Uterus (tissue), 4 donors: Measurements from ENCODE around the gene CENPN. TPM values are rescaled to one million over a fixed set of nuclear protein-coding genes. Genes with fewer than 3 reads are reported as not detected.

ENCODE experiments used
- DNase-seq, 2 donors: peaks; one replicate each; pipeline ENCODE4 v3.0.0-alpha.2; 2019 to 2020
- H3K27ac ChIP-seq, 2 donors: fragments of 200-600 bp; sonication (generic); 1 replicate in 1 of 2; 2 replicates in 1 of 2; pipeline ENCODE4 v1.5.1; 2016 to 2018
- H3K27me3 ChIP-seq, 2 donors: fragments of 200-600 bp; sonication (generic); one replicate each; pipeline ENCODE4 v1.5.1; 2018 to 2019; ENCODE audit warnings: control low read depth in 1 of 2
- H3K36me3 ChIP-seq, 2 donors: fragments of 200-600 bp; sonication (generic); one replicate each; pipeline ENCODE4 v1.5.1; 2019; ENCODE audit warnings: control low read depth in 1 of 2
- H3K4me1 ChIP-seq, 2 donors: fragments of 200-600 bp; sonication (generic); one replicate each; pipeline ENCODE4 v1.5.1; 2018 to 2019; ENCODE audit warnings: control low read depth in 1 of 2
- H3K4me3 ChIP-seq, 2 donors: fragments of 200-600 bp; sonication (generic); 1 replicate in 1 of 2; 2 replicates in 1 of 2; pipeline ENCODE4 v1.5.1; 2018 to 2019; ENCODE audit warnings: mild to moderate bottlenecking in 1 of 2
- H3K9me3 ChIP-seq, 2 donors: fragments of 200-600 bp; sonication (generic); one replicate each; pipeline ENCODE4 v1.5.1; 2019; ENCODE audit warnings: control low read depth in 1 of 2
- POLR2A ChIP-seq, 2 donors: fragments of 450-650 bp; IDR thresholded peaks; one replicate each; pipeline ENCODE4 v1.6.1; 2016; ENCODE audit warnings: antibody characterized with exemption in 2 of 2, mild to moderate bottlenecking in 1 of 2, moderate library complexity in 1 of 2
- intact Hi-C: fragments of 100-400 bp; cut with DNase I; formaldehyde crosslinking; loops from one replicate; pipeline ENCODE4 v1.15.1; 2023; ENCODE audit warnings: low total_unique reads
- total RNA-seq, 4 donors: library from RNA; depleted of rRNA in 3 of 4; stranded (reverse); fragments of >200 nt in 3 of 4; gene quantifications; one replicate each; pipeline versions ENCODE4 v1.1.0 to v1.2.4, GENCODE V29; 2014 to 2023
- TF ChIP-seq, protein P1 (sequence below), 4 experiments: fragments of 200-600 bp in 2 of 4; fragments of 450-650 bp in 2 of 4; sonication (generic) in 2 of 4; IDR thresholded peaks; one replicate each; pipeline ENCODE4 v1.5.1; 2016 to 2019; ENCODE audit warnings: antibody characterized with exemption in 4 of 4, mild to moderate bottlenecking in 2 of 4, moderate library complexity in 1 of 4
- donor health status: DM: yes; HTN: yes; CAD: no.

The CENPN gene
- total RNA-seq, 4 donors from 2014 or later: 2.8 to 20.0 TPM; not detected in 2

DNA sequence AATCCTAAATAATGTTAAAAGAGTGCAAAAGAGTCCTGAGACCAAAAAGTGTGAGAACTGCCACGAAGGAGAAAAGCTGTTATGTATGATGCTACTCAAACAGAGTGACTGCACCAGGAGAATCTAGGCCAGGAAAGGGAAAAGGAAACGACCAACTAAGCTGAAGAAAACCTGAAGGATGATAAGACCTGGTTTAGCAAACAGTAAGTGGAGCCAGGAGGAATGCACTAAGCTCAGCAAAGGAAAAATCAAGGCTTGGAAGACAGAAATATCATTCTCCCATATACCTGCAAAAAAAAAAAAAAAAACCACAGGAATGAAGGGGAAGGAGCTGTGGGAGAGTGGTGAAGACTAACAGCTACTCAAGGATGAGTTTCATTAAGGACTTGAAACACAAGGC, 21.4 kb upstream of the CENPN start:
- Histone ChIP-seq H3K36me3 (no peaks in the 10 kb centered on the region), H3K27ac (no peak overlapping the region), H3K27me3 (no peaks in the 10 kb centered on the region), H3K4me3 (no peak overlapping the region), H3K4me1 (no peaks in the 10 kb centered on the region), H3K9me3 (no peaks in the 10 kb centered on the region)
- intact Hi-C loops: no loop called here
- TF ChIP-seq POLR2A (IDR thresholded peaks at IDR 0.05): no peak
- TF ChIP-seq, protein P1, sequence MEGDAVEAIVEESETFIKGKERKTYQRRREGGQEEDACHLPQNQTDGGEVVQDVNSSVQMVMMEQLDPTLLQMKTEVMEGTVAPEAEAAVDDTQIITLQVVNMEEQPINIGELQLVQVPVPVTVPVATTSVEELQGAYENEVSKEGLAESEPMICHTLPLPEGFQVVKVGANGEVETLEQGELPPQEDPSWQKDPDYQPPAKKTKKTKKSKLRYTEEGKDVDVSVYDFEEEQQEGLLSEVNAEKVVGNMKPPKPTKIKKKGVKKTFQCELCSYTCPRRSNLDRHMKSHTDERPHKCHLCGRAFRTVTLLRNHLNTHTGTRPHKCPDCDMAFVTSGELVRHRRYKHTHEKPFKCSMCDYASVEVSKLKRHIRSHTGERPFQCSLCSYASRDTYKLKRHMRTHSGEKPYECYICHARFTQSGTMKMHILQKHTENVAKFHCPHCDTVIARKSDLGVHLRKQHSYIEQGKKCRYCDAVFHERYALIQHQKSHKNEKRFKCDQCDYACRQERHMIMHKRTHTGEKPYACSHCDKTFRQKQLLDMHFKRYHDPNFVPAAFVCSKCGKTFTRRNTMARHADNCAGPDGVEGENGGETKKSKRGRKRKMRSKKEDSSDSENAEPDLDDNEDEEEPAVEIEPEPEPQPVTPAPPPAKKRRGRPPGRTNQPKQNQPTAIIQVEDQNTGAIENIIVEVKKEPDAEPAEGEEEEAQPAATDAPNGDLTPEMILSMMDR (IDR thresholded peaks at IDR 0.05): no peak
- no peak for DNase-seq

GRCh38 chr16:80986557-80986956, 20.5 kb upstream of the CENPN start:
- no peak for DNase-seq
- H3K36me3 ChIP-seq: no peaks in the 10 kb centered on the region
- no peaks in the 10 kb centered on the region for H3K9me3 ChIP-seq
- TF ChIP-seq, protein P1 (IDR thresholded peaks at IDR 0.05): no peak
- no peak for TF ChIP-seq POLR2A (IDR thresholded peaks at IDR 0.05)
- intact Hi-C loops: no loop called here
- no peak overlapping the region for H3K4me3 ChIP-seq
- H3K27me3 ChIP-seq: no peaks in the 10 kb centered on the region
- no peaks in the 10 kb centered on the region for H3K4me1 ChIP-seq
- no peak overlapping the region for H3K27ac ChIP-seq

- no peaks in the 10 kb centered on the region for H3K4me1 ChIP-seq
- DNase-seq: no peak
- intact Hi-C loops: no loop called here
- H3K36me3 ChIP-seq: no peaks in the 10 kb centered on the region
- H3K9me3 ChIP-seq: no peaks in the 10 kb centered on the region
- TF ChIP-seq, protein P1 (IDR thresholded peaks at IDR 0.05): no peak
- TF ChIP-seq POLR2A (IDR thresholded peaks at IDR 0.05): no peak
- H3K4me3 ChIP-seq: no peak overlapping the region
- no peak overlapping the region for H3K27ac ChIP-seq
- no peaks in the 10 kb centered on the region for H3K27me3 ChIP-seq
Observed at GRCh38 chr16:80988756-80989155, 18.3 kb upstream of the CENPN start.

GRCh38 chr16:80989801-80990200, 17.2 kb upstream of the CENPN start:
- Histone ChIP-seq H3K9me3 (no peaks in the 10 kb centered on the region), H3K4me1 (no peaks in the 10 kb centered on the region), H3K27me3 (no peaks in the 10 kb centered on the region), H3K36me3 (no peaks in the 10 kb centered on the region), H3K27ac (no peak overlapping the region), H3K4me3 (no peak overlapping the region)
- DNase-seq: no peak
- intact Hi-C loops: no loop called here
- no peak for TF ChIP-seq POLR2A (IDR thresholded peaks at IDR 0.05)
- TF ChIP-seq, protein P1 (IDR thresholded peaks at IDR 0.05): no peak

DNA sequence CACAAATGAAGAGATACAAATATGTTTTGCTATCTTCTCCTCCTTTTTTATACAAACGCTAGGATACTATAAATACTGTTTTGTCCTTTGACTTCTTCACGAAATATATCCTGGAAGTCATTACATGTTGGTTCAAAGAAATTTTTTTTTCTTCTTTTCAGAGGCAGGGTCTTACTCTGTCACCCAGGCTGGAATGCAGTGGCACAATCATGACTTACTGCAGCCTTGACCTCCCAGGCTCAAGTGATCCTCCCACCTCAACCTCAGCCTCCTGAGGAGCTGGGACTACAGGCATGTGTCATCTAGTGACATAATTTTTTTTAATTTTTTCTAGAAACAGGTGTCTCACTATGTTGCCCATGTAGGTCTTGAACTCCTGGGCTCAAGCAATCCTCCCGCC, 16.4 kb upstream of the CENPN start:
- Histone ChIP-seq H3K27ac (no peak overlapping the region), H3K27me3 (no peaks in the 10 kb centered on the region), H3K4me3 (no peak overlapping the region), H3K4me1 (no peaks in the 10 kb centered on the region), H3K36me3 (no peaks in the 10 kb centered on the region), H3K9me3 (no peaks in the 10 kb centered on the region)
- no peak for TF ChIP-seq POLR2A (IDR thresholded peaks at IDR 0.05)
- TF ChIP-seq, protein P1 (IDR thresholded peaks at IDR 0.05): no peak
- intact Hi-C loops: no loop called here
- no peak for DNase-seq
